Body of pancreas (tissue), 4 donors: Measurements from ENCODE around the gene MPST.

Experiments used
- CTCF ChIP-seq, 7 experiments: fragments of 450-650 bp in 4 of 7; fragments of 200-600 bp in 3 of 7; sonication (generic) in 3 of 7; IDR thresholded peaks; one replicate each; pipeline ENCODE4 v1.5.1; 2016 to 2019; ENCODE audit warnings: antibody characterized with exemption in 7 of 7
- POLR2A ChIP-seq, 3 donors: fragments of 450-650 bp; IDR thresholded peaks; one replicate each; pipeline ENCODE4 v1.6.1; 2016; ENCODE audit warnings: antibody characterized with exemption in 3 of 3, mild to moderate bottlenecking in 2 of 3

DNA sequence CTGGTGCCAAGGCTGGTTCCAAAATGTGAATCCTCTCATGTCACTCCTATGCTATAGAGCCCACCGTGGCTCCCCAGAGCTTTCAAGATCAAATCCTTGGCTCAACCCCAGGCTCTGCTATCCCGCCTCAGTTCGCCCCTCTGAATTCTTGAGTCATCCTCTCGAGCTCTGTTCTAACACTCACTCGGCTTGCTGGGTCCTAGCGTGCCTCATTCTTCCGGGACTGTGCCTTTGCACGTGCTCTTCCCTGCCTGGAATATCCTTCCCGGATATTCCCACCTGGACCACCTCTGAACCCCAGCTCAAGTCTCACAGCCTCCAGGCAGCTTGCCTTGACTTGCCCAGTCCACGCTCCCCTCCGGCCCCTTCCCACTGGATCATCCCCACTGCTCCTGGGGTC is 45.0 kb downstream of the MPST start:
- no peak for TF ChIP-seq CTCF (IDR thresholded peaks at IDR 0.05)
- TF ChIP-seq POLR2A (IDR thresholded peaks at IDR 0.05) = no peak
